Pons (tissue), 1 donor: Measurements from ENCODE around the gene TRIM15.

Experiments used
- DNase-seq: peaks from one replicate; pipeline ENCODE4 v3.0.0-alpha.2; 2016; ENCODE audit warnings: low spot score

The TRIM15 gene

GRCh38 chr6:30145818-30146217 is 17.5 kb upstream of the TRIM15 start:
- DNase-seq = no peak

DNA sequence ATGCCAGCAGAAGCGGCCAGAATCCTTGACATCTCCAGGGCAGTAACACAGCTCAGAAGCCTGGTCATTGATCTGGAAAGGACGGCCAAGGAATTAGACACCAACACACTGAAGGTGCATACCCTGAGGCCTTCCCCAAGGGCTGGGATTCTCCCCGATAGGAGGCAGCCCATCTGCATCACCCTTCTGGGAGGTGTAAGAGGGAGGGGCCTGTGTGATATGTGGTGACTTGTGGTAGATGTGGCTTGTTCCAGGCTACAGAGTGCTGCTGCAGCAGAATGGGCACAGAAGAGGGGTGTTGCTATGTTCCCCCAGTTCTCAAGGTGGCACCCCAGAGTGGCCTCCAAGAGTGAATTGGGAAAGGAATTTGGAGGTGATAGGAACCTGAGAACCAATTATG is 16.2 kb upstream of the TRIM15 start:
- DNase-seq = no peak

- no peak for DNase-seq
Measured at GRCh38 chr6:30149234-30149633, 14.1 kb upstream of the TRIM15 start.

- no peak for DNase-seq
Measured at GRCh38 chr6:30149858-30150550, 13.3 kb upstream of the TRIM15 start.

DNA sequence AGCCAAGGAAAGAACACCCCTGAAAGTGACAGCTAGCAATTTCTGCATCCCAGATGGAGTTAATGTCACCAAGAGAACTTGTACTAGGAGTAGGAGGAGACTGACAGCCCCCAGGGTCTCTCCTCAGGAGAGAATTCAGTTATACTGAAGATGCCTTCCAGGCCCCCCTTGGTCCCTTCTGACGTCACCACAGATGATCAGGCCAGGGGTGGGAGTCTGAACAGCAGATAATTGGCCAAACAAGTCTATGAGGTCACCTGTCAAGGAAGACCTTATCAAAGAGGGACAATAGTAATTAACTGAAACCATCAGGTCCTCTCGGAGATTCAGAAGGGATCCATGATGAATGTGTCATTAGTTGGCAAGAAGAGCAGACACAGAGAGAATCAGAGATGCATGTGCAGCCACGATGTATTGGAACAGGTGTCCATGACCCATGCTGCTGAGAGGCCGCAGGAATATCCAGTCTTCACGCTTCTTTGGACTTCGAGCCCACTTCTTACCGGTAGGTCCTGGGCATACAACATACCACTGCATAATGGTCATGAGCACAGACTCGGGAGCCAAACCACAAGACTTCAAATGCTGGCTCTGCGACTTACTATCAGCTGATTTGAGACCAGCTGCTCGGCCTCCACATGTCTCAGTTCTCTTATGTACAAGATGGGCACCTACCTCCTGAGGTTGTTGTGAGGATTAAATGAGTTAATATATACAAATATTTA is 12.5 kb upstream of the TRIM15 start:
- DNase-seq = no peak

DNA sequence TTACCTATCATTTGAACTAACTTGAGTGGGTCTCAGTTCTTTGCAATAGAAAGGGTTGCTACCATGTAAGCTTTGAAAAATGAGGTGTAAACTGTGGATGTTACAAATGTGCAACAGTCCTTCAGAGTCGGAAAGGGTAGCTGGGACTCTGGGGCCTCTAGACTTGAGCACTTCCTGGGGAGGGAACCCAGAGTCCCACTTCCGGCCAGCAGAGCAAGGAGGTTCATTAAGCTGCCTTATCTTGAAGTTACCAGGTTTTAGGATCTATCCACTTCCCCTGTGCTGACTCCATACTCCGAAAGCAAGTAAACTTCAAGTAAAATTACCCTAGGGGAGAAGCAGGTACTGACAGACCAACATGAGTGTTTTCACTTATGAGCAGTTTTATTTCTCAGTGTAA is 11.8 kb upstream of the TRIM15 start:
- no peak for DNase-seq

DNA sequence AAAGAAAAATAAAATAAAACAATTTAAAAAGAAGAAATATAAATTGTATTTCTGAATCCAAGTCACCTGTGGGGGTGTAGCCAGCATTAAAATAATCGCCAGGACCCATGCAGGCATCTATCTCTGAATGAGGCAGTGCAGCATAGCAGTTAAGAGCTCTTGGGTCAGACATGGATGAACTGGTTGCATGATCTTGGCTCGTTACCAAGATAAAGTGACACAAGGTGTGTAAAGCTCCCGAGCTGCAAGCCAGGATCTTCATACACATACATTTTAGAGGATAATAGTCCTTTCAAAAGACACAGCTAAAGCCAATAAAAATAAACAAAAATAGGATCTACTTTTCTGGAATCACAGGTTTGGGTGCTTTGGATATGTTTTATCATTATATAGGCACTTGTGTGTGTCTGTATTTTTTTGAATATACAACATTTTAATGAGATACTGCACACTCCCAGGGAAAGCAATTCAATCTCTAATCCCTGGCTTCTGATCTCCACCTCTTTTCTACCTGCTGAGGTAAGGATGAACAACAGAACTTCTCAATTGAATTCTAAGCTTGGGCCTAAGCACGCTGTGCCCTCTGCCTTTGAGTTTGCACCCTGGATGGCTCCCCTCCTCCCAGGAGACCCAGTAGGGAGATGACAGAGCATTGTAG is 11.2 kb upstream of the TRIM15 start:
- DNase-seq = no peak

DNA sequence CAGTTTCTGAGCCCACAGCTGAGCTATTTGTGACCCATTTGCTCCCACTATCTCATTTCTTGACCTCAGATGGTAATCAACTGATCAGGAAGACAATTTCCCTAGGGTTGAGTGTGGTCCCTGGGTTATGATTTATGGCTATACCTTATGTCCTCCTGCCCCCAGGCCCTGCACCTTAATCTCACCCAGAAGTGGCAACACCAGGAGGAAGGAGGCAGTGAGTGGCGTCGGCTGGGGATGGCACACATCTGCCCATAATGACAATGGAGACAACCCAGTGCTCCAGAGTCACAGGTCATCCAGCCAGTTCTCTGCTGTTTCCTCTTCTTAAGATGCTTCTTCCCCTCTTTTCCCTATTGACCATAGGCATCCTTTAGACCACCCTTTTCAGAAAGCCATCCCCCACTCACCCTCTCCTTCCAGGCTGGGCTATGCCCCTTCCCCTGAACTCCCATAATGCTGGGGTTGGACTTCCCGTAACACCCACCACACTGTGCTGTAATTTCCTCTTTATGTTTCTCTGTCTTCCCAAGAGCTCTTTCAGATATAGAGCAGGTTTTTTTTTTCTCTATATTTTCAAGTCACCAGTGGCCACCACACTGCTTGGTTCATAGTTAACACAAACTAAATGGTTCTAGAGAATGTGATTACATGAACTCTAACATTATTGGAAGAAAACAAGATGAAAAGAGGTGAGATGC is 10.3 kb upstream of the TRIM15 start:
- no peak for DNase-seq

DNA sequence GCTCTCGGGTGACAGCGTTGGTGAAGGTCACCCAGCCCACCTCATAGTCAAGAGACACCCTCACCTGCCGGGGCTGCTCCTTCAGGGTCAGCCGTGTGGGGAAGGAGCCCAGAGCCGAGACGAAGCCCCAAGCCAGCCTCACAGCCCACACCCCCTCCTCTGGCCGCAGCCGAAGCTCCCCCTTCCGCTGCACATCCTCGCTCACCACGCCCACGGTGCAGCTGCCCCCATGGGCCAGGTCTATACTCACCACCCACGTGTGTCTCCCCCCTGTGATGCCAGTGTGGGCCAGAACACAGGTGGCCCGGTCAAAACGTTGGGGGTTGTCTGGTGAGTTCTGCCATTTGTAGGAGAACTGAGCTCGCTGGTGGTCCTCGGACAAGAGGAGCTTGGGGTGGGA is 9.3 kb upstream of the TRIM15 start:
- no peak for DNase-seq

DNA sequence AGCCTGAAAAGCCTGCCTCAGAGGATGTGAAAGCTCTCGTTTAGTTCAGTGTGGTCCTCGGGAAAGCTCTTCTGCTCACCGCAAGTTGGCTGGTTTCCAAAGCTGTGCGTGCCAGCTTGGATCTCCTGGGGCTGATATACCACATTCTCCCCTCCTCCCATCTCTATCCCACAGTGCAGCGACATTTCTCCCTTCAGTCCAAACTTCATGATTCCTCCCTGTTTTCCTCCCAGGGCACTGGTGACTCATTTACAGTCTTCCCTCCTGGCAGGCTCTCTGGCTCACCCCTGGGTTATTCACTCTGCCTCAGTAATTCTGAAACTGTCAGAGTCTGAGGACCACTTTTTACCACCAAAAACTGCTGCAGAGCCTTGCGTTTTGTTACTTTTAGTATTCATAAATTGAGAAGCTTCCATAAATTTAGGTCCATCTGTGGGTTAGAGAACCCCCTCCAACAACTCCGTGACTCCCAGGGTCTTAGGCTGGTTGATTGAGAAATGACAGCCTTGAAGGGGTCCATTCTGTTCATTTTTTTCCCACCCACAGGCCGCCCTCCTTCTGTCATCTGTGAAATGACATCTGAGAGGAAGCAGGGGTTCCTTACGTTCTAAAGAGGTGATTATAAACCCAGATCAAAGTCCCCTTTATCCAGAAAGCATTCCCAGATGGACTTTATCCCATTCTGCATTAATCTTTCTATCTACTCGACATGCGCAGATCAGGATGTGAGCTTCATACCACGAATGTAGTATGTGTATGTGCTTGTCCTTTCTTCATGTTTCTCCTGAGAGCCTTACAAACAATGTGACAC is 8.4 kb upstream of the TRIM15 start:
- no peak for DNase-seq

- no peak for DNase-seq
Measured at GRCh38 chr6:30155520-30156261, 7.7 kb upstream of the TRIM15 start.

- no peak for DNase-seq
Measured at GRCh38 chr6:30156262-30156599, 7.1 kb upstream of the TRIM15 start.

GRCh38 chr6:30156774-30157173 is 6.6 kb upstream of the TRIM15 start:
- no peak for DNase-seq

DNA sequence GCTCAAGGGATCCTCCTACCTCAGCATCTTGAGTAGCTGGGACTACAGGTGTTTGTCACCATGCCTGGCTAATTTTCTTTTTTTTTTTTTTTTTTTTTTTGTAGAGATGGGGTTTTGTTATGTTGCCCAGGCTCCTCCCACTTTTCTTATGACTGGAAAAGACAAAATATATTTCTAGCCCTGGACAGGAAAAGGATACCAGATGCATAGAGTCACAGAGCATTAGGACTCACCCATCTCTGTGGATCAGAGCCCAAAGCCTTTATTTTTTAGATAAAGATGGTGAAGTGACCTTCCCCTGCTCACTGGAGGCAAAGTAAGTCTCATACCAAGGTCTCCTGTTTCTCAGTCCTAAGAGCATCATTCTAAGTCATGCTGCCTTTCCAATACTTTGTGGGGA is 5.8 kb upstream of the TRIM15 start:
- DNase-seq = no peak

DNA sequence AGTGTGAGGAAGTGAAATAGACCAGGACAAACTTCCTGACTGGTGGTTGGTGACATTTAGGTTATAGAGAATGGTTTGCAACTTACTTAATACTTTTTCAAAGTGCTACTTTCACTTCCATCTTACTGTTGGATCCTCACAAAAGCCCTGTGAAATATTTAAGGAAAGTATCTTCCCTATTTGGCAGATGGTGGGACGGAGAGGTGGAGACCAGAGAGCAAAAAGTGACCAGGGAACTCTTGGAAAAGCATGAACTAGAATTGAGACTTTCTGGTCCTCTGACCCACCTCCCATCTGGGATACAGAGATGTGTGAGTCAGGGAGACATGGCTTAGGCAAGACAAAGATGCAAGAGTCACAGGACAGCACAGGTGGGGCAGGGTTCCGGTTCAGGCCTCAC is 5.3 kb upstream of the TRIM15 start:
- DNase-seq = no peak

GRCh38 chr6:30158475-30159040 is 4.8 kb upstream of the TRIM15 start:
- DNase-seq = no peak

DNA sequence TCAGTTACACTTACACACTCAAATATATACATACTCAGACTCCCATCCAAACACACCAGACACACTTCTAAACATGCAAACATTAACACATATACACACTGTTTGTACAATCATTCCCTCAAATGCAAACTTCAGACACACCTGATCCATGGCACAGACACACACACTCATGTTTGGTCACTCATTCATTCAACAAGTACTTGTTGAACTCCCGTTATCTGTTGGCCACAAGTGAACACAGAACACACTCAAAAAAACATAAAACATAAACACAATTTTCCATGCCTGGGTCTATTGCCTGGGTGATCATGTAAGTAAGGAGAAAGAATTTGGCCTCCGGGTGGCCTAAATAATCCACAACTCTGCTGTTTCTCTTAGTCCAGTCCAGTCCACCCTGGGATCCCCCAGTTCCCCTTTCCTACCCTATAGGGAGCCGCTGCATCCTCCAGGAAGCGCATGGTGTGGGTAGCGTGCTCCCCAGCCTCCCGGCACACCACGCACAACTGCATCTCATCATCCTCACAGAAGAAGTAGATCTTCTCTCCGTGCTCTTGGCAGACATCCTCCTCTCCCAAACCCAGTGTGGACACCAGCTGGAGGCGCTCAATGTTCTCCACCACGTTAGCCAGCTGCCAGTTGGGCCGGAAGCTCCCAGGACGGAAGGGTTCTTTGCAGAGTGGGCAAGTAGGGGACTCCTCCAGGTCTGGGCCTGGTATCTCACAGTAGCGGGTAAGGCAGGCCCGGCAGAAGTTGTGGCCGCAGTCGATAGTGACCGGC is 3.1 kb upstream of the TRIM15 start:
- DNase-seq = no peak

- no peak for DNase-seq
Measured at GRCh38 chr6:30160785-30161531, 2.4 kb upstream of the TRIM15 start, which contains the start of gene TRIM10. TRIM10 (minus strand) TSS chr6:30161211; CDS start chr6:30160858, 353 bp downstream.
